Endothelial cell of umbilical vein (primary cell): ENCODE results near the gene SLC2A8. TPM values are rescaled to one million over a fixed set of nuclear protein-coding genes. Genes with fewer than 3 reads are reported as not detected.

Experiments used
- BruUV-seq: library from RNA; stranded (reverse); fragments of 400-500 nt; replicated peaks from 2 replicates; lab custom pipeline; 2021; lab: Mats Ljungman, UMichigan
- CTCF ChIA-PET: fragments of 300-600, 350-600 bp; sonication (Branson Sonifier 250); formaldehyde crosslinking; loops from one replicate; lab custom pipeline; 2021; ENCODE audit warnings: antibody characterized with exemption, inconsistent platforms; lab: Charles Lee
- POLR2A ChIA-PET: fragments of 300-600, 350-600 bp; sonication (Branson Sonifier 250); formaldehyde crosslinking; loops from one replicate; lab custom pipeline; 2021; ENCODE audit warnings: antibody characterized with exemption, inconsistent platforms; lab: Charles Lee
- DNase-seq: peaks from one replicate; pipeline ENCODE4 v3.0.0-alpha.2; 2011; ENCODE audit warnings: low read depth, low spot score
- FAIRE-seq: peaks from 2 replicates; lab custom pipeline; 2011; peaks lifted over from hg19 to GRCh38; lab: Jason Lieb, UNC
- H2AFZ ChIP-seq: 2 replicates; pipeline ENCODE4 v1.6.0; 2012; ENCODE audit warnings: low read depth, low read length, control low read depth, inconsistent platforms
- H3K27ac ChIP-seq: 2 replicates; pipeline ENCODE4 v1.5.1; 2011; ENCODE audit warnings: low read depth, mild to moderate bottlenecking, control low read depth, low read length, moderate library complexity; ENCODE audit not compliant: insufficient read depth
- H3K27me3 ChIP-seq, 2 experiments: 2 replicates each; pipeline versions ENCODE4 v1.6.0 to v1.6.1; 2011; ENCODE audit warnings: low read length in 2 of 2, mixed read lengths in 1 of 2; ENCODE audit not compliant: control insufficient read depth in 2 of 2, insufficient read depth in 2 of 2
- H3K36me3 ChIP-seq, 2 experiments: 2 replicates in 1 of 2; 3 replicates in 1 of 2; pipeline ENCODE4 v1.5.1; 2011; ENCODE audit warnings: low read length in 2 of 2, mild to moderate bottlenecking in 1 of 2, moderate library complexity in 1 of 2; ENCODE audit not compliant: control insufficient read depth in 2 of 2, insufficient read depth in 2 of 2; ENCODE audit errors: extremely low read depth in 1 of 2
- H3K4me1 ChIP-seq: 3 replicates; pipeline ENCODE4 v1.5.1; 2011; ENCODE audit warnings: mild to moderate bottlenecking, low read length; ENCODE audit not compliant: control insufficient read depth, insufficient read depth; ENCODE audit errors: extremely low read depth
- H3K4me2 ChIP-seq: 2 replicates; pipeline ENCODE4 v1.6.1; 2011; ENCODE audit warnings: low read length, control low read depth, mixed read lengths; ENCODE audit not compliant: insufficient read depth
- H3K4me3 ChIP-seq, 3 experiments: fragments of 200-600 bp in 1 of 3; sonication (generic), shearing (Covaris generic) in 1 of 3; replicated peaks in 1 of 3; 2 replicates each; pipeline ENCODE4 v1.5.1; 2011 to 2016; ENCODE audit warnings: control low read depth in 3 of 3, low read length in 3 of 3, mild to moderate bottlenecking in 2 of 3, inconsistent platforms in 1 of 3, low read depth in 1 of 3, moderate library complexity in 1 of 3; ENCODE audit not compliant: insufficient read depth in 1 of 3
- H3K79me2 ChIP-seq: 2 replicates; pipeline ENCODE4 v1.6.0; 2012; ENCODE audit warnings: low read length, inconsistent platforms; ENCODE audit not compliant: control insufficient read depth, insufficient read depth
- H3K9ac ChIP-seq: replicated peaks from 2 replicates; pipeline ENCODE3; 2011; ENCODE audit warnings: low read length, control low read depth; ENCODE audit not compliant: insufficient read depth; ENCODE audit errors: extremely low read depth
- H3K9me1 ChIP-seq: replicated peaks from 3 replicates; pipeline ENCODE4 v1.6.0; 2011; ENCODE audit warnings: mild to moderate bottlenecking, low read length; ENCODE audit not compliant: control insufficient read depth, insufficient read depth; ENCODE audit errors: extremely low read depth
- H3K9me3 ChIP-seq: replicated peaks from 2 replicates; pipeline ENCODE4 v1.5.1; 2012; ENCODE audit warnings: low read length, inconsistent platforms; ENCODE audit not compliant: control insufficient read depth, insufficient read depth
- H4K20me1 ChIP-seq: replicated peaks from 2 replicates; pipeline ENCODE3; 2011; ENCODE audit warnings: mild to moderate bottlenecking, low read length; ENCODE audit not compliant: control insufficient read depth, insufficient read depth; ENCODE audit errors: extremely low read depth
- EZH2 ChIP-seq: IDR thresholded peaks from 2 replicates; pipeline ENCODE4 v1.6.1; 2012; ENCODE audit warnings: borderline replicate concordance, low read depth, mild to moderate bottlenecking, moderate library complexity, low read length, inconsistent platforms; ENCODE audit not compliant: severe bottlenecking
- FOS ChIP-seq: IDR thresholded peaks from 2 replicates; pipeline ENCODE4 v1.6.1; 2011; ENCODE audit warnings: mild to moderate bottlenecking, low read length, moderate library complexity, borderline replicate concordance; ENCODE audit not compliant: insufficient read depth
- GATA2 ChIP-seq: IDR thresholded peaks from 2 replicates; pipeline ENCODE4 v1.7.0; 2011; ENCODE audit warnings: low read depth, mild to moderate bottlenecking, moderate library complexity, mixed read lengths, low read length; ENCODE audit not compliant: insufficient read length, insufficient read depth
- JUN ChIP-seq: IDR thresholded peaks from 2 replicates; pipeline ENCODE4 v1.6.1; 2011; ENCODE audit warnings: borderline replicate concordance, low read depth; ENCODE audit not compliant: insufficient read length, insufficient read depth
- MYC ChIP-seq: IDR thresholded peaks from one replicate; pipeline ENCODE4 v1.6.1; 2011; ENCODE audit warnings: mild to moderate bottlenecking, low read depth, low read length
- POLR2A ChIP-seq: IDR thresholded peaks from 2 replicates; pipeline ENCODE4 v1.6.1; 2012; ENCODE audit warnings: low read depth, mild to moderate bottlenecking, control low read depth, low read length
- POLR2AphosphoS5 ChIP-seq: IDR thresholded peaks from 2 replicates; pipeline ENCODE4 v1.6.1; 2012; ENCODE audit warnings: low read depth, mild to moderate bottlenecking, control low read depth, low read length, moderate library complexity; ENCODE audit not compliant: insufficient read depth
- dilution Hi-C: fragments of 300-500 bp; cut with MboI; formaldehyde crosslinking; loops from one replicate; pipeline ENCODE4 v1.15.0; 2019; ENCODE audit warnings: low sequenced_read_pairs; ENCODE audit not compliant: extremely low pct_ligation_motif_present
- intact Hi-C: fragments of 100-400 bp; cut with micrococcal nuclease; formaldehyde crosslinking; loops from one replicate; pipeline ENCODE4 v1.10.0; 2022
- polyA plus RNA-seq, 4 experiments: library from polyadenylated mRNA; depleted of rRNA in 3 of 4; stranded (reverse) in 3 of 4; unstranded in 1 of 4; fragments of >200 nt; gene quantifications; 2 replicates each; pipeline versions ENCODE4 v1.2.1 to v1.2.3, GENCODE V29; 2011 to 2012; ENCODE audit warnings: missing spikeins in 1 of 4
- total RNA-seq: library from RNA; stranded (reverse); gene quantifications from 2 replicates; pipeline ENCODE4 v1.2.3, GENCODE V29; 2021
- TF ChIP-seq, protein P1 (sequence below): IDR thresholded peaks from 2 replicates; pipeline ENCODE4 v1.6.1; 2011; ENCODE audit not compliant: insufficient read depth, insufficient read length
- TF ChIP-seq, protein P2 (sequence below), 2 donors: IDR thresholded peaks; 1 replicate in 1 of 2; 2 replicates in 1 of 2; pipeline ENCODE4 v1.5.1; 2011; ENCODE audit warnings: low read length in 2 of 2, mild to moderate bottlenecking in 2 of 2, moderate library complexity in 2 of 2, control low read depth in 1 of 2, inconsistent platforms in 1 of 2, low read depth in 1 of 2; ENCODE audit not compliant: insufficient read depth in 1 of 2; ENCODE audit errors: extremely low read depth in 1 of 2

Gene SLC2A8
- total and polyA plus RNA-seq, 2 donors (not counting 3 experiments of a cell fraction or from before 2014, with no cell fraction given) = 19.3 to 26.1 TPM

DNA sequence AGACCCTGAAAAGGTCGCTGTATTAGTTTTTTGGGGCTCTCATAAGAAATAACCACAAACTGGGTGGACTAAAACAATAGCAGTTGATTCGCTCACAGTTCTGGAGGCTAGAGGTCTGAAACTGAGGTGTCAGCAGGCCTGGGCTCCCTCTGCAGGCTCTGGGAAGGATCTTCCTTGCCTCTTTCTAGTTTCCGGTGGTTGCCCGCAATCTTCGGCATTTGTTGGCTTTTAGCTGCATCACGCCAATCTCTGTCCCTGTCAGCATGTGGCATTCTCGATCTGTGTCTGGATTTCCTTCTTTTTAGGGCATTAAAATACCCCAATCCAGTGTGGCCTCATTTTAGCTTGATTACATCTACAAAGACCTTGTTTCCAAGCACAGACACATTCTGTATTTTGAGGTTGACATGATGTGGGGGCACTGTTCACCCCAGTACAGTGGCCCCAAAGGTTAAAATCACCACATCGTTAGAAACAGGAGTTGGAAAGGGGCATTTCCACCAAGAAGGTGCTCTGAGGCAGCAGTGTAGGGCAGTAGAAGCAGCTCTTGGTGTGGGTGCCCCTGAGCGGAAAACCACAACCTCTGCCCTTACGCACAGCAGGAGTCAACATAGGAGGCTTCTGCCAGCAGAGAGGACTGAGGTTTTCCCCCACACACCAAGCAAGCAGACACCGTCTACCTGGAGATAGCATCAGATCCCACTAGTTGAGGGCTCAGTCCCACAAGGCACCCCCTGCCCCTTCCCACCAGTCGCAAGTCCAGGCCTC, 40.7 kb downstream of the SLC2A8 start:
- Histone ChIP-seq H4K20me1 (no peaks in the 10 kb centered on the region), H3K9me1 (no peaks in the 10 kb centered on the region), H3K9me3 (no peaks in the 10 kb centered on the region), H3K4me2 (no peak overlapping the region), H3K27ac (no peak overlapping the region), H3K27me3 (no peaks in the 10 kb centered on the region), H3K79me2 (no peaks in the 10 kb centered on the region), H2AFZ (no peak overlapping the region), H3K4me1 (no peaks in the 10 kb centered on the region), H3K36me3 (peaks cover 17 to 50% of the 10 kb centered on the region in 2 experiments), H3K9ac (no peak overlapping the region), H3K4me3 (no peak overlapping the region)
- peak; percentile 46 for FAIRE-seq
- POLR2A ChIA-PET = interaction anchor here (0.6 kb wide), 1 partner anchor 14 kb away, joined by 3 read pairs; no protein-coding TSS in a partner anchor
- no peak for DNase-seq
- CTCF ChIA-PET = no interaction called here
- no TSS peak for BruUV-seq
- intact Hi-C loops = no loop called here
- dilution Hi-C loops = no loop called here
- no peak for TF ChIP-seq MYC
- no peak for TF ChIP-seq FOS
- TF ChIP-seq POLR2AphosphoS5 = no peak
- TF ChIP-seq, protein P1, sequence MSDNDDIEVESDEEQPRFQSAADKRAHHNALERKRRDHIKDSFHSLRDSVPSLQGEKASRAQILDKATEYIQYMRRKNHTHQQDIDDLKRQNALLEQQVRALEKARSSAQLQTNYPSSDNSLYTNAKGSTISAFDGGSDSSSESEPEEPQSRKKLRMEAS = no peak
- no peak for TF ChIP-seq JUN
- no peak for TF ChIP-seq GATA2
- no peak for TF ChIP-seq POLR2A
- TF ChIP-seq, protein P2, sequence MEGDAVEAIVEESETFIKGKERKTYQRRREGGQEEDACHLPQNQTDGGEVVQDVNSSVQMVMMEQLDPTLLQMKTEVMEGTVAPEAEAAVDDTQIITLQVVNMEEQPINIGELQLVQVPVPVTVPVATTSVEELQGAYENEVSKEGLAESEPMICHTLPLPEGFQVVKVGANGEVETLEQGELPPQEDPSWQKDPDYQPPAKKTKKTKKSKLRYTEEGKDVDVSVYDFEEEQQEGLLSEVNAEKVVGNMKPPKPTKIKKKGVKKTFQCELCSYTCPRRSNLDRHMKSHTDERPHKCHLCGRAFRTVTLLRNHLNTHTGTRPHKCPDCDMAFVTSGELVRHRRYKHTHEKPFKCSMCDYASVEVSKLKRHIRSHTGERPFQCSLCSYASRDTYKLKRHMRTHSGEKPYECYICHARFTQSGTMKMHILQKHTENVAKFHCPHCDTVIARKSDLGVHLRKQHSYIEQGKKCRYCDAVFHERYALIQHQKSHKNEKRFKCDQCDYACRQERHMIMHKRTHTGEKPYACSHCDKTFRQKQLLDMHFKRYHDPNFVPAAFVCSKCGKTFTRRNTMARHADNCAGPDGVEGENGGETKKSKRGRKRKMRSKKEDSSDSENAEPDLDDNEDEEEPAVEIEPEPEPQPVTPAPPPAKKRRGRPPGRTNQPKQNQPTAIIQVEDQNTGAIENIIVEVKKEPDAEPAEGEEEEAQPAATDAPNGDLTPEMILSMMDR (IDR thresholded peaks at IDR 0.05; ENCODE audit: extremely low read depth in 1 of 2, insufficient read depth in 1 of 2, low read depth in 1 of 2, low read length in 2 of 2) = no peak
- TF ChIP-seq EZH2 = no peak
